ENCODE measurements around the gene TBCB. TPM values are rescaled to one million over a fixed set of nuclear protein-coding genes. Genes with fewer than 3 reads are reported as not detected.

Gene TBCB
- polyA plus RNA-seq, 1 of the 3 experiments (the other 2 are of a cell fraction) = 712 TPM

GRCh38 chr19:36152352-36153091 lies 37.3 kb downstream of the TBCB start, which contains the start of gene COX7A1:
COX7A1 (minus strand) TSS chr19:36152447; CDS start chr19:36152407, 40 bp downstream.
- no peaks in the 10 kb centered on the region for H3K27me3 ChIP-seq (ENCODE audit: insufficient read depth)
- CTCF ChIA-PET = interaction anchor here (1.4 kb wide), 1 partner anchor 25 kb away, joined by 6 read pairs; no protein-coding TSS in a partner anchor
- peaks cover 3% of the 10 kb centered on the region; the same call in 1 of the 2 replicates for H3K79me2 ChIP-seq (ENCODE audit: insufficient read depth)
- no peaks in the 10 kb centered on the region for H3K9me2 ChIP-seq
- H3K9ac ChIP-seq = no peak within 1 kb of the TSS
- no peak for DNase-seq
- no peak within 1 kb of the TSS for H3K27ac ChIP-seq (ENCODE audit: low read depth in 2 of 2, low read length in 1 of 2)
- no peak within 1 kb of the TSS for H2AFZ ChIP-seq (ENCODE audit: low read depth)
- H3K36me3 ChIP-seq (replicated peaks in 1 of 2; ENCODE audit: control insufficient read depth in 1 of 2, insufficient read depth in 2 of 2, low read length in 1 of 2) = peaks cover 12 to 28% of the 10 kb centered on the region in 2 experiments
- H3F3A ChIP-seq (replicated peaks; ENCODE audit: insufficient read depth) = peaks cover 9% of the 10 kb centered on the region
- POLR2A ChIA-PET = no interaction called here
- H3K4me2 ChIP-seq = no peak within 1 kb of the TSS
- TF ChIP-seq, protein P1, sequence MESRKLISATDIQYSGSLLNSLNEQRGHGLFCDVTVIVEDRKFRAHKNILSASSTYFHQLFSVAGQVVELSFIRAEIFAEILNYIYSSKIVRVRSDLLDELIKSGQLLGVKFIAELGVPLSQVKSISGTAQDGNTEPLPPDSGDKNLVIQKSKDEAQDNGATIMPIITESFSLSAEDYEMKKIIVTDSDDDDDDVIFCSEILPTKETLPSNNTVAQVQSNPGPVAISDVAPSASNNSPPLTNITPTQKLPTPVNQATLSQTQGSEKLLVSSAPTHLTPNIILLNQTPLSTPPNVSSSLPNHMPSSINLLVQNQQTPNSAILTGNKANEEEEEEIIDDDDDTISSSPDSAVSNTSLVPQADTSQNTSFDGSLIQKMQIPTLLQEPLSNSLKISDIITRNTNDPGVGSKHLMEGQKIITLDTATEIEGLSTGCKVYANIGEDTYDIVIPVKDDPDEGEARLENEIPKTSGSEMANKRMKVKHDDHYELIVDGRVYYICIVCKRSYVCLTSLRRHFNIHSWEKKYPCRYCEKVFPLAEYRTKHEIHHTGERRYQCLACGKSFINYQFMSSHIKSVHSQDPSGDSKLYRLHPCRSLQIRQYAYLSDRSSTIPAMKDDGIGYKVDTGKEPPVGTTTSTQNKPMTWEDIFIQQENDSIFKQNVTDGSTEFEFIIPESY (IDR thresholded peaks at IDR 0.05; ENCODE audit: borderline replicate concordance, low read depth) = no peak
- TF ChIP-seq RAD21 (IDR thresholded peaks at IDR 0.05; ENCODE audit: low read length) (no peak), JUND (IDR thresholded peaks at IDR 0.05) (no peak), POLR2AphosphoS5 (IDR thresholded peaks at IDR 0.05; ENCODE audit: low read depth, low read length) (no peak), GABPA (IDR thresholded peaks at IDR 0.05; ENCODE audit: low read depth) (no peak), SIN3A (IDR thresholded peaks at IDR 0.05; ENCODE audit: borderline replicate concordance, low read depth, low read length) (no peak), RCOR1 (IDR thresholded peaks at IDR 0.05; ENCODE audit: low read length) (no peak), NRF1 (IDR thresholded peaks at IDR 0.05; ENCODE audit: low read depth, low read length) (no peak), CTCF (IDR thresholded peaks at IDR 0.05) (no peak)
- no peaks in the 10 kb centered on the region for H3K4me1 ChIP-seq (ENCODE audit: control insufficient read depth in 1 of 2, insufficient read depth in 2 of 2, low read depth in 1 of 2, low read length in 1 of 2)
- H4K20me1 ChIP-seq (ENCODE audit: insufficient read depth) = no peaks in the 10 kb centered on the region
- no peaks in the 10 kb centered on the region for H3K9me3 ChIP-seq
- no peak within 1 kb of the TSS for H3K4me3 ChIP-seq (ENCODE audit: low read depth in 2 of 2, low read length in 1 of 2)
- WGBS (ENCODE audit: low lambda C conversion rate) = 95% methylated on average over 34 of the region's 40 CpGs

GRCh38 chr19:36153126-36153525 lies 37.9 kb downstream of the TBCB start:
- peaks cover 8 to 25% of the 10 kb centered on the region in 2 experiments for H3K36me3 ChIP-seq (replicated peaks in 1 of 2; ENCODE audit: control insufficient read depth in 1 of 2, insufficient read depth in 2 of 2, low read length in 1 of 2)
- no peak overlapping the region for H3K9ac ChIP-seq
- no peaks in the 10 kb centered on the region for H3K27me3 ChIP-seq (ENCODE audit: insufficient read depth)
- H3K27ac ChIP-seq (ENCODE audit: low read depth in 2 of 2, low read length in 1 of 2) = no peak overlapping the region
- H3F3A ChIP-seq (replicated peaks; ENCODE audit: insufficient read depth) = peaks cover 9% of the 10 kb centered on the region
- no peak overlapping the region for H2AFZ ChIP-seq (ENCODE audit: low read depth)
- POLR2A ChIA-PET = no interaction called here
- 99% methylated on average over 10 of the region's 10 CpGs for WGBS (ENCODE audit: low lambda C conversion rate)
- no peak overlapping the region for H3K4me2 ChIP-seq
- H3K79me2 ChIP-seq (ENCODE audit: insufficient read depth) = no peaks in the 10 kb centered on the region
- no peaks in the 10 kb centered on the region for H3K9me2 ChIP-seq
- H3K9me3 ChIP-seq = no peaks in the 10 kb centered on the region
- no peak overlapping the region for H3K4me3 ChIP-seq (ENCODE audit: low read depth in 2 of 2, low read length in 1 of 2)
- no peaks in the 10 kb centered on the region for H4K20me1 ChIP-seq (ENCODE audit: insufficient read depth)
- no peaks in the 10 kb centered on the region for H3K4me1 ChIP-seq (ENCODE audit: control insufficient read depth in 1 of 2, insufficient read depth in 2 of 2, low read depth in 1 of 2, low read length in 1 of 2)
- TF ChIP-seq, protein P2, sequence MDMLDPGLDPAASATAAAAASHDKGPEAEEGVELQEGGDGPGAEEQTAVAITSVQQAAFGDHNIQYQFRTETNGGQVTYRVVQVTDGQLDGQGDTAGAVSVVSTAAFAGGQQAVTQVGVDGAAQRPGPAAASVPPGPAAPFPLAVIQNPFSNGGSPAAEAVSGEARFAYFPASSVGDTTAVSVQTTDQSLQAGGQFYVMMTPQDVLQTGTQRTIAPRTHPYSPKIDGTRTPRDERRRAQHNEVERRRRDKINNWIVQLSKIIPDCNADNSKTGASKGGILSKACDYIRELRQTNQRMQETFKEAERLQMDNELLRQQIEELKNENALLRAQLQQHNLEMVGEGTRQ (IDR thresholded peaks at IDR 0.05; ENCODE audit: borderline replicate concordance, low read depth, low read length) = no peak
- TF ChIP-seq SMC3 (IDR thresholded peaks at IDR 0.05; ENCODE audit: low read depth, low read length) = no peak
- no peak for TF ChIP-seq CHD2 (IDR thresholded peaks at IDR 0.05; ENCODE audit: low read length, partially characterized antibody)
- no peak for TF ChIP-seq SIN3A (IDR thresholded peaks at IDR 0.05; ENCODE audit: borderline replicate concordance, low read depth, low read length)
- no peak for DNase-seq
- CTCF ChIA-PET = interaction anchor here (1.4 kb wide), 1 partner anchor 25 kb away, joined by 6 read pairs; no protein-coding TSS in a partner anchor
